Loucy (cell line): Measurements from ENCODE around the gene RPIA.

Experiments
- H2AFZ ChIP-seq: fragments of 200-600 bp; sonication (generic); 2 replicates; pipeline ENCODE4 v1.6.0; 2016; ENCODE audit warnings: antibody characterized with exemption, mild to moderate bottlenecking, low read length, moderate library complexity
- H3F3A ChIP-seq: fragments of 200-600 bp; 2 replicates; pipeline ENCODE4 v1.6.0; 2016; ENCODE audit warnings: antibody characterized with exemption, low read depth, mild to moderate bottlenecking
- H3K27me3 ChIP-seq: fragments of 200-600 bp; sonication (generic); 2 replicates; pipeline ENCODE4 v1.6.1; 2014; ENCODE audit warnings: low read length, mild to moderate bottlenecking; ENCODE audit not compliant: insufficient read depth, poor library complexity, severe bottlenecking
- H3K36me3 ChIP-seq: fragments of 200-600 bp; sonication (generic); 2 replicates; pipeline ENCODE4 v1.6.1; 2016; ENCODE audit warnings: low read length; ENCODE audit not compliant: insufficient read depth
- H3K4me1 ChIP-seq: fragments of 200-600 bp; sonication (generic); 2 replicates; pipeline ENCODE4 v1.5.1; 2014; ENCODE audit warnings: low read length, mild to moderate bottlenecking; ENCODE audit not compliant: insufficient read depth, poor library complexity, severe bottlenecking
- H3K4me2 ChIP-seq: fragments of 200-600 bp; sonication (generic); 2 replicates; pipeline ENCODE4 v1.6.0; 2014; ENCODE audit warnings: antibody characterized with exemption, low read length, low read depth, mild to moderate bottlenecking; ENCODE audit not compliant: poor library complexity, severe bottlenecking
- H3K4me3 ChIP-seq: fragments of 200-600 bp; sonication (generic); 2 replicates; pipeline ENCODE4 v1.5.1; 2014; ENCODE audit warnings: low read length, mild to moderate bottlenecking, mixed read lengths; ENCODE audit not compliant: poor library complexity, severe bottlenecking
- H3K79me2 ChIP-seq: fragments of 200-600 bp; sonication (generic); 2 replicates; pipeline ENCODE4 v1.6.1; 2014; ENCODE audit warnings: low read length; ENCODE audit not compliant: insufficient read depth
- H3K9ac ChIP-seq: fragments of 200-600 bp; sonication (generic); 2 replicates; pipeline ENCODE4 v1.6.0; 2014; ENCODE audit warnings: mild to moderate bottlenecking, low read depth, low read length, moderate library complexity; ENCODE audit not compliant: poor library complexity, severe bottlenecking
- H3K9me2 ChIP-seq: fragments of 200-600 bp; sonication (generic); replicated peaks from 2 replicates; pipeline ENCODE4 v1.6.1; 2016; ENCODE audit warnings: low read depth, low read length, mixed read lengths
- H3K9me3 ChIP-seq: fragments of 200-600 bp; sonication (generic); 2 replicates; pipeline ENCODE4 v1.6.1; 2014; ENCODE audit warnings: mild to moderate bottlenecking, antibody characterized with exemption, low read length, low read depth; ENCODE audit not compliant: insufficient read depth
- H4K20me1 ChIP-seq: fragments of 200-600 bp; sonication (generic); 2 replicates; pipeline ENCODE4 v1.6.0; 2014; ENCODE audit warnings: antibody characterized with exemption, low read length, mild to moderate bottlenecking; ENCODE audit not compliant: insufficient read depth, poor library complexity, severe bottlenecking
- CTCF ChIP-seq: fragments of 200-600 bp; sonication (generic); conservative IDR thresholded peaks from 2 replicates; pipeline ENCODE4 v1.5.1; 2014; ENCODE audit warnings: mild to moderate bottlenecking, antibody characterized with exemption, low read length
- EZH2phosphoT487 ChIP-seq: fragments of 200-600 bp; IDR thresholded peaks from 2 replicates; pipeline ENCODE4 v1.6.1; 2018; ENCODE audit warnings: antibody characterized with exemption, mild to moderate bottlenecking, moderate library complexity, borderline replicate concordance

The RPIA gene

DNA sequence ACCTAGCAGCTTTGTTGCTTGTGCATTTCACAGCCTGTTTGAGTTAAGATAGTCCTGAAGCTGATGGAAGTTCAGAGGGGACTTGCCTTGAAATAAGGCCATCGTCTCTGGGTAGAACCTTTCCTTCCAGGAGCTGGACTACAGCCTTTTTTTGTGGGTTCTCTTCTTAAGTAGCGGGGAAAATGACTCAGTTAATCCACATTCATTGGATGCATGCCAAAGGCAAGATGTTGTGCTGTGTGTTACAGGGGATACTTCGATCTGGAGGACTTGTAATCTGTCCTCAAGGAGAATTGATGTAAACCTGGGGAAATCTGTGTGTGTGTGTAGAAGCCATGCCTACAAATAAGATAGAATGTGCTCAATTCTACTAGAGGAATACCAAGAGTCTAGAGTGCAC is 46.8 kb downstream of the RPIA start:
- no peak for TF ChIP-seq CTCF
- no peak for TF ChIP-seq EZH2phosphoT487
- H3K27me3 ChIP-seq = no peaks in the 10 kb centered on the region
- no peaks in the 10 kb centered on the region for H3K9me2 ChIP-seq
- H3K36me3 ChIP-seq = peaks cover 91% of the 10 kb centered on the region
- H3K4me2 ChIP-seq = no peak overlapping the region
- no peaks in the 10 kb centered on the region for H3K4me1 ChIP-seq
- no peaks in the 10 kb centered on the region for H3F3A ChIP-seq
- H3K79me2 ChIP-seq = no peaks in the 10 kb centered on the region
- no peaks in the 10 kb centered on the region for H4K20me1 ChIP-seq
- no peak overlapping the region for H3K9ac ChIP-seq
- no peaks in the 10 kb centered on the region for H3K9me3 ChIP-seq
- H2AFZ ChIP-seq = no peak overlapping the region
- no peak overlapping the region for H3K4me3 ChIP-seq

GRCh38 chr2:88739985-88740600 is 48.6 kb downstream of the RPIA start:
- Histone ChIP-seq H3K4me1 (no peaks in the 10 kb centered on the region), H3K9me3 (no peaks in the 10 kb centered on the region; the same call in 1 of the 2 replicates), H3K27me3 (no peaks in the 10 kb centered on the region), H3K9ac (no peak overlapping the region), H3F3A (no peaks in the 10 kb centered on the region), H3K4me3 (no peak overlapping the region), H3K9me2 (no peaks in the 10 kb centered on the region), H2AFZ (no peak overlapping the region), H3K36me3 (peaks cover 94% of the 10 kb centered on the region), H3K4me2 (no peak overlapping the region), H4K20me1 (no peaks in the 10 kb centered on the region), H3K79me2 (no peaks in the 10 kb centered on the region)
- peak; percentile 97 for TF ChIP-seq CTCF
- TF ChIP-seq EZH2phosphoT487 = no peak

- Histone ChIP-seq H3F3A (no peaks in the 10 kb centered on the region), H3K9me2 (no peaks in the 10 kb centered on the region), H3K4me3 (no peak overlapping the region), H3K27me3 (no peaks in the 10 kb centered on the region), H3K9me3 (peaks cover 7% of the 10 kb centered on the region; the same call in 1 of the 2 replicates), H3K36me3 (peaks cover 95% of the 10 kb centered on the region), H4K20me1 (no peaks in the 10 kb centered on the region), H3K4me2 (no peak overlapping the region), H3K4me1 (no peaks in the 10 kb centered on the region), H3K79me2 (no peaks in the 10 kb centered on the region), H3K9ac (no peak overlapping the region), H2AFZ (no peak overlapping the region)
- TF ChIP-seq EZH2phosphoT487 = no peak
- no peak for TF ChIP-seq CTCF
Measured at GRCh38 chr2:88746929-88747490, 55.5 kb downstream of the RPIA start.
